ENCODE data around the gene NSUN4. TPM values are rescaled to one million over a fixed set of nuclear protein-coding genes. Genes with fewer than 3 reads are reported as not detected.

Gene NSUN4
- total and polyA plus RNA-seq, 10 donors, result 7.2 to 35.2 (median 26.6) TPM

GRCh38 chr1:46306159-46306530 lies 34.5 kb upstream of the NSUN4 start:
- Histone ChIP-seq H3K36me3 (peaks cover 2 to 40% (median 17%) of the 10 kb centered on the region in 6 donors), H3K27ac (no peak overlapping the region), H3K4me1 (peaks cover 20 to 79% (median 57%) of the 10 kb centered on the region in 6 donors), H3K27me3 (replicated peaks in 1 of 7) (no peaks in the 10 kb centered on the region), H3K9me3 (no peaks in the 10 kb centered on the region), H3K4me3 (peak overlapping the region in 1 of 8 donors; percentile 8)
- intact Hi-C loops (cut with DNase I; ENCODE audit: low total_unique reads), result no loop called here
- no peak for DNase-seq
- 90 to 97% (median 94%) methylated on average over 8 of the region's 8 CpGs for WGBS, 5 donors
- TF ChIP-seq POLR2A (IDR thresholded peaks at IDR 0.05) (no peak), POLR2AphosphoS5 (IDR thresholded peaks at IDR 0.05) (no peak), CTCF (IDR thresholded peaks at IDR 0.05 in 8 of 11, conservative IDR thresholded peaks at IDR 0.05 in 3 of 11) (no peak)

GRCh38 chr1:46309401-46310159 lies 31.0 kb upstream of the NSUN4 start:
- Histone ChIP-seq H3K9me3 (no peaks in the 10 kb centered on the region), H3K36me3 (peaks cover 3 to 74% (median 51%) of the 10 kb centered on the region in 6 donors), H3K27me3 (replicated peaks in 1 of 7) (no peaks in the 10 kb centered on the region), H3K4me3 (no peak overlapping the region), H3K27ac (peak overlapping the region in 1 of 8 donors; percentile 33), H3K4me1 (peaks cover 12 to 55% (median 43%) of the 10 kb centered on the region in 6 donors)
- intact Hi-C loops (cut with DNase I; ENCODE audit: low total_unique reads), result no loop called here
- no peak for DNase-seq
- 76 to 90% (median 84%) methylated on average over 16 of the region's 16 CpGs for WGBS, 5 donors
- TF ChIP-seq CTCF (IDR thresholded peaks at IDR 0.05 in 8 of 11, conservative IDR thresholded peaks at IDR 0.05 in 3 of 11), result no peak
- TF ChIP-seq POLR2A (IDR thresholded peaks at IDR 0.05), result no peak
- no peak for TF ChIP-seq POLR2AphosphoS5 (IDR thresholded peaks at IDR 0.05)

- no peaks in the 10 kb centered on the region for H3K9me3 ChIP-seq
- no peak for DNase-seq
- intact Hi-C loops (cut with DNase I; ENCODE audit: low total_unique reads), result no loop called here
- TF ChIP-seq POLR2AphosphoS5 (IDR thresholded peaks at IDR 0.05) (no peak), CTCF (IDR thresholded peaks at IDR 0.05 in 8 of 11, conservative IDR thresholded peaks at IDR 0.05 in 3 of 11) (no peak), POLR2A (IDR thresholded peaks at IDR 0.05) (no peak)
- peaks cover 3 to 82% (median 59%) of the 10 kb centered on the region in 6 donors for H3K36me3 ChIP-seq
- H3K27ac ChIP-seq, result no peak overlapping the region
- no peaks in the 10 kb centered on the region for H3K27me3 ChIP-seq (replicated peaks in 1 of 7)
- H3K4me3 ChIP-seq, result no peak overlapping the region
- WGBS, 5 donors, result 96 to 98% (median 98%) methylated on average over 4 of the region's 4 CpGs
- H3K4me1 ChIP-seq, result peaks cover 5 to 48% (median 36%) of the 10 kb centered on the region in 6 donors
Measured at GRCh38 chr1:46310321-46310720, 30.3 kb upstream of the NSUN4 start.

GRCh38 chr1:46315669-46316403 lies 24.8 kb upstream of the NSUN4 start:
- no peaks in the 10 kb centered on the region for H3K9me3 ChIP-seq
- no peak overlapping the region for H3K27ac ChIP-seq
- intact Hi-C loops (cut with DNase I; ENCODE audit: low total_unique reads), result no loop called here
- H3K4me3 ChIP-seq, result no peak overlapping the region
- WGBS, 5 donors, result 84 to 95% (median 91%) methylated on average over 3 of the region's 3 CpGs
- TF ChIP-seq POLR2AphosphoS5 (IDR thresholded peaks at IDR 0.05) (no peak), CTCF (IDR thresholded peaks at IDR 0.05 in 8 of 11, conservative IDR thresholded peaks at IDR 0.05 in 3 of 11) (no peak), POLR2A (IDR thresholded peaks at IDR 0.05) (no peak)
- no peaks in the 10 kb centered on the region for H3K4me1 ChIP-seq
- H3K36me3 ChIP-seq, result peaks cover 3 to 83% (median 67%) of the 10 kb centered on the region in 6 donors
- H3K27me3 ChIP-seq (replicated peaks in 1 of 7), result no peaks in the 10 kb centered on the region
- DNase-seq, result no peak

Data from spleen (tissue), 11 donors.